ENCODE measurements around the gene SPA17. TPM values are rescaled to one million over a fixed set of nuclear protein-coding genes. Genes with fewer than 3 reads are reported as not detected.

Gene SPA17
- total and polyA plus RNA-seq, 9 of the 15 experiments (the other 6 are each of a cell fraction or from before 2014, with no cell fraction given): 6.0 to 19.5 (median 12.6) TPM

- no peak for TF ChIP-seq RERE (CRISPR knock-in tag; IDR thresholded peaks at IDR 0.05; ENCODE audit: borderline replicate concordance)
- no peak for TF ChIP-seq ZBTB17 (CRISPR knock-in tag; IDR thresholded peaks at IDR 0.05)
- no peak for TF ChIP-seq HNRNPK (IDR thresholded peaks at IDR 0.05; ENCODE audit: low read depth, low read length, poor library complexity, severe bottlenecking)
- TF ChIP-seq ZNF561 (CRISPR knock-in tag; conservative IDR thresholded peaks at IDR 0.05): no peak
- no peak for TF ChIP-seq ZNF785 (CRISPR knock-in tag; IDR thresholded peaks at IDR 0.05)
- TF ChIP-seq NFRKB (IDR thresholded peaks at IDR 0.05; ENCODE audit: low read depth): no peak
- TF ChIP-seq SP1 (CRISPR knock-in tag; IDR thresholded peaks at IDR 0.05): no peak
- no peak for TF ChIP-seq L3MBTL2 (IDR thresholded peaks at IDR 0.05)
Observed at GRCh38 chr11:124678416-124678815, 4.7 kb downstream of the SPA17 start (continued).

Data from K562 (cell line).